Lower lobe of right lung (tissue), 2 donors: Measurements from ENCODE around the gene PUS1. TPM values are rescaled to one million over a fixed set of nuclear protein-coding genes. Genes with fewer than 3 reads are reported as not detected.
A peak's percentile ranks its signal among the peaks of the same experiment; 100 is the strongest.

Source experiments
- ATAC-seq, 2 donors: fragments of 200-7000 bp; cut with Tn5 transposase; one replicate each; pipeline ENCODE4 v1.9.1; 2020 to 2022; ENCODE audit warnings: mild to moderate bottlenecking in 2 of 2, moderate library complexity in 2 of 2
- DNase-seq: peaks from one replicate; pipeline ENCODE4 v3.0.0-alpha.2; 2020
- H3K27ac ChIP-seq: fragments of 200-600 bp; one replicate; pipeline ENCODE4 v1.8.0; 2022
- H3K27me3 ChIP-seq: fragments of 200-600 bp; one replicate; pipeline ENCODE4 v1.8.0; 2022; ENCODE audit warnings: low read depth
- H3K36me3 ChIP-seq: fragments of 200-600 bp; one replicate; pipeline ENCODE4 v1.8.0; 2022; ENCODE audit warnings: mild to moderate bottlenecking
- H3K4me1 ChIP-seq: fragments of 200-600 bp; one replicate; pipeline ENCODE4 v1.8.0; 2022
- H3K4me3 ChIP-seq: fragments of 200-600 bp; one replicate; pipeline ENCODE4 v1.8.0; 2022; ENCODE audit warnings: mild to moderate bottlenecking
- H3K9me3 ChIP-seq: fragments of 200-600 bp; one replicate; pipeline ENCODE4 v1.8.0; 2022
- CTCF ChIP-seq: fragments of 200-600 bp; IDR thresholded peaks from one replicate; pipeline ENCODE4 v1.8.0; 2022; ENCODE audit warnings: antibody characterized with exemption, mild to moderate bottlenecking
- intact Hi-C: fragments of 100-400 bp; cut with DNase I; formaldehyde crosslinking; loops from one replicate; pipeline ENCODE4 v1.11.0; 2022
- total RNA-seq: library from RNA; stranded (reverse); fragmentation: NEBNext Ultra II Directional; extraction: Animal tissue kit (Norgen Biotek cat#: 25700); gene quantifications from one replicate; pipeline ENCODE4 v1.2.1, GENCODE V29; 2021
- donor health status: DM: no; HTN: yes; CAD: no; lungs with severe emphysema.

The PUS1 gene
- total RNA-seq, 1 donor from 2014 or later = 19.1 TPM

DNA sequence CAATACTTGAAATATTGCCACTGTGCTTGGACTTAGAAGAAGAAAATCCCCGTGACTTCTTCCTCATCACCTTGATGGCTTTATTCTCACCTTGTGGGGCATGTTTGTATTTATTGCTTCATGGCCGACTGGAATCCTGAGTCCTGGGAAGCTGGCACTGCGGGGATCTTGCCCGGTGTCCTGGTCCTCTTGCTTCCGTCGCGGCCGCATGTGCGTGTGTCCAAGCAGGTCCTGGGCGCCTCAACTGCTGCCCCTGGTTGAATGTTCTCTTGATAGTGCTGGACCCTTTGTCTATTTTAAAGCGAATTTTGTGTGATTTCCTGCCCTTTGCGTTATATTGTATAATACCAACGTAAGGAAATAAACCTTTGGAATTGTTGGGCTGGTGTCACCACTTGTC is 6.3 kb upstream of the PUS1 start:
- intact Hi-C loops = no loop called here
- Histone ChIP-seq H3K36me3 (peaks cover 42% of the 10 kb centered on the region), H3K4me3 (no peak overlapping the region), H3K27ac (no peak overlapping the region), H3K9me3 (no peaks in the 10 kb centered on the region), H3K4me1 (peaks cover 8% of the 10 kb centered on the region), H3K27me3 (no peaks in the 10 kb centered on the region)
- TF ChIP-seq CTCF = no peak
- DNase-seq (no peak), ATAC-seq (no peak)

GRCh38 chr12:131923260-131923659 is 5.8 kb upstream of the PUS1 start:
- Histone ChIP-seq H3K9me3 (no peaks in the 10 kb centered on the region), H3K4me3 (no peak overlapping the region), H3K4me1 (peaks cover 13% of the 10 kb centered on the region), H3K27me3 (no peaks in the 10 kb centered on the region), H3K27ac (no peak overlapping the region), H3K36me3 (peaks cover 37% of the 10 kb centered on the region)
- DNase-seq = peak; percentile 35
- ATAC-seq = no peak
- intact Hi-C loops = no loop called here
- TF ChIP-seq CTCF = no peak

DNA sequence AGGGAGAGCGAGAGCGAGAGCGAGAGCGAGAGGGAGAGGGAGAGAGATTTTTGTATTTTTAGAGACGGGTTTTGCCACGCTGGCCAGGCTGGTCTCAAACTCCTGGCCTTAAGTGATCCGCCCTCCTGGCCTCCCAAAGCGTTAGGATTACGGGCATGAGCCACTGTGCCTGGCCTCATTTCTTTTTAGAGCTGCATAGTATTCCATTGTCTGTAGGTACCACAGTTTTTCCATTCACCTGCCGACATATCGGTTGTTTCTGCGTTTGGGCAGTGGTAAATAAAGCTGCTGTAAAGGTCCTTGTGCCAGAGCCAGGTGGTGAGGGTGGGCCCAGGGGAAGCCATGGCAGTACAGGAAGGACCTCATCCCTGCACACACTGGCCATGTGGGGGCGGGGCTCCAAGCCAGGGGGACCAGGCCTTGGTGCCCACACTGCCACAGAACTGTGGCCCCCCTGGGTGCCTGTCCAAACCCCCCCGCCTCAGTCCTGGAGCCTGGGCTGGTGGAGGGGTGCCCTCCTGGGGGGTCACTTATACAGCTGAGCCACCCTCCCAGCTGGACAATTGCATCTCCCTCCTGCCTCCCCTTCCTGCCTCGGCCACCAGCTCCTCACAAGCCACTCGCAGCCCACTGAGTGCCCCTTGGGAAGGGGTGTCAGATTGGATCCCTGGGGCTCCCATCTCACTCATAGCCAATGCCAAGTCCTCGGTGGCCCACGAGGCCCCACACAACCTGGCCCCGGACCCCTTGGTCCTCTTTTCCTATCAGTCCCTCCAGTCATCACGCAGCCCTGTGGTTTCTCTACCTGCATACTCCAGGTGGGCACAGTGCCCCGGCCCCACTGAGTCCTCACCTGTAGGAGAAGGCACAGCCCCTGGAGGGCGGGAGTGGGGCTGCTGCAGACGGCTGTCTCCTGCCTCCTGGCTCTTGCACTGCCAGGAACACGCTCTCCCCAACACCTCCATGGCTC is 1.7 kb upstream of the PUS1 start:
- Histone ChIP-seq H3K27me3 (no peaks in the 10 kb centered on the region), H3K4me3 (no peak overlapping the region), H3K9me3 (no peaks in the 10 kb centered on the region), H3K36me3 (peaks cover 10% of the 10 kb centered on the region), H3K27ac (no peak overlapping the region), H3K4me1 (peaks cover 31% of the 10 kb centered on the region)
- TF ChIP-seq CTCF = no peak
- DNase-seq = peak; percentile 44
- intact Hi-C loops = no loop called here
- no peak for ATAC-seq

DNA sequence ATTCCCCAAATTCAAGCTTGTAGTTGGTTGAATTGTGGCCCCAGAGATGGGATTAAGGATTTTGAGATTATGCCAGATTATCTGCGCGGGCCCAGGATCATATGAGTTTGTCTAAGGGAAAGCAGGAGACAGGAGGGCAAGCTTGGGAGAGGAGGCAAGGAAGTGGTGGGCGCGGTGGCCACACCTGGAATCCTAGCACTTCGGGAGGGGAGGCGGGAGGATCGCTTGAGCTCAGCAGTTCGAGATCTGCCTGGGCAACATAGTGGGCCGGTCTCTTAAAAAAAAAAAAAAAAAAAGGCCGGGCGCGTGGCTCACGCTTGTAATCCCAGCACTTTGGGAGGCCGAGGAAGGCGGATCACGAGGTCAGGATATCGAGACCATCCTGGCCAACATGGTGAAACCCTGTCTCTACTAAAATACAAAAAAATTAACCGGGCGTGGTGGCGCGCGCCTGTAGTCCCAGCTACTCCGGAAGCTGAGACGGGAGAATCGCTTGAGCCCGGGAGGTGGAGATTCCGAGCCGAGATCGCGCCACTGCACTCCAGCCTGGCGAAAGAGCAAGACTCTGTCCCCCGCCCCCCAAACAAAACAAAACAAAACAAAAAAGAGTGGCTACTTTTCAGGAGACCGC is 881 bp upstream of the PUS1 start:
- no peak for DNase-seq
- Histone ChIP-seq H3K27ac (peak overlapping the region; percentile 81), H3K4me1 (peaks cover 31% of the 10 kb centered on the region), H3K36me3 (peaks cover 17% of the 10 kb centered on the region), H3K27me3 (no peaks in the 10 kb centered on the region), H3K9me3 (no peaks in the 10 kb centered on the region), H3K4me3 (peak overlapping the region; percentile 77)
- intact Hi-C loops = no loop called here
- ATAC-seq = peak; percentile 6 to 7
- no peak for TF ChIP-seq CTCF

GRCh38 chr12:131929581-131930456 is 743 bp downstream of the PUS1 start:
- Histone ChIP-seq H3K27me3 (no peaks in the 10 kb centered on the region), H3K4me3 (peak overlapping the region; percentile 77), H3K9me3 (no peaks in the 10 kb centered on the region), H3K4me1 (peaks cover 23% of the 10 kb centered on the region), H3K27ac (peak overlapping the region; percentile 81), H3K36me3 (peaks cover 33% of the 10 kb centered on the region)
- no peak for TF ChIP-seq CTCF
- intact Hi-C loops = no loop called here
- ATAC-seq = peak; percentile 12 to 26
- DNase-seq = no peak
